HG02938 (cell line): ENCODE measurements around the gene CTSC.

Experiments
- ATAC-seq: cut with Tn5 transposase; IDR thresholded peaks from one replicate; pipeline ENCODE4 v1.9.1; 2021; ENCODE audit warnings: mild to moderate bottlenecking, moderate library complexity; ENCODE audit not compliant: unreplicated experiment

Gene CTSC

DNA sequence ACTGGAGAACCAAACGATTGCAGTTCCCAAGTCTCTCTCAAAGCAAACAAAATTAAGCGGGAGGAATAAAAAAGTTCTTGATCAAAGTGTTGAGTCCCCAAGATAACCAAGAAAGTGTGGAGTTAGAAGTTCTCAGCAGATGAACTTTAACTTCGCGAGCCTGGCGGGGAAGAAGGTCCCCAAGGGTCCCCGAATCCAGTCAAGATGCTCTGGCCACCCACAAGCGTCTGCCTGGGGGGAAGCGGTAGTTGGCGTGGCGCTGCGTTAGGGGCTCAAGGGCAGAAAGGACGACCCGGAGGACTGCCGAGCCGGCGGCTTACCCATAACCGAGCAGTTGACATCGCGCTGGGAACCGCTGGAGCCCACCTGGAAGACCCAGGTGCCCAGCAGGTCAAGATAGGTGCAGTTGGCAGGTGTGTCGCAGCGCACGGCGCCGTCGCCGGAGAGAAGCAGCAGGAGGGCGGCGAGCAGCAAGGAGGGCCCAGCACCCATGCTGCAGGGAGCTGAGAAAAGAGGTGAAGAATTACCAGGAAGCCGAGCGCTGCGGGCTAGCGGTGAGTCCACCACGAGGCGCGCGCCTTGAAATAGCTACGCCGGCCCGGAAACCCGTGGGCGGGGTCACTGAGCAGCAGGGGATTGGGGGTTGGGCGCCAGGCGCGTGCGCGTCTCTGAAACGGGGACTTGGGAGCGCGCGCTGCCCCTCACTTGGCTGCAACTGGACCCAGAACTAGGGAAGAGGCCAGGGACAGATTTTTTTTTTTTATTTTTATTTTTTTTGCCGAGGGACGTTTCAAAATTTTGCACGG, at the start of gene CTSC:
Gene CTSC, minus strand, starts transcription at position 556 of the 806 bp plus-strand sequence. Its CDS starts 64 bp downstream, at position 492.
- peak; percentile 85 for ATAC-seq

DNA sequence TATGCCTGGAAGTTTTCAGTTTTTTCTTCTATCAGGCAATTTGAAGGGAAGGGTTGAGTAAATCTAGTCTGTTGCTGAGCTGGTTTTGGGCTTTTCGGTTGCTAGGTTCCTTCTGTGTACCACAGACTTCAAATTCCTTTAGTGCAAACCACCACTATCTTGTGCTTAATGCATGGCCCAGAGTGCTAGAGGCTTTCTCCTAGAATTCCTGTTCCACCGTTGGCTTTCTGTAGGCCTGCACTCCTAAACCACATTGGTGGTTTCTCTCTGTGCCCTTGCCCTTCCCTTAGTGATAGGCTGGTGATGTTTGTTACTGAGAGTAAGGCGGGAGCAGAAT, 47.1 kb upstream of the CTSC start:
- no peak for ATAC-seq

DNA sequence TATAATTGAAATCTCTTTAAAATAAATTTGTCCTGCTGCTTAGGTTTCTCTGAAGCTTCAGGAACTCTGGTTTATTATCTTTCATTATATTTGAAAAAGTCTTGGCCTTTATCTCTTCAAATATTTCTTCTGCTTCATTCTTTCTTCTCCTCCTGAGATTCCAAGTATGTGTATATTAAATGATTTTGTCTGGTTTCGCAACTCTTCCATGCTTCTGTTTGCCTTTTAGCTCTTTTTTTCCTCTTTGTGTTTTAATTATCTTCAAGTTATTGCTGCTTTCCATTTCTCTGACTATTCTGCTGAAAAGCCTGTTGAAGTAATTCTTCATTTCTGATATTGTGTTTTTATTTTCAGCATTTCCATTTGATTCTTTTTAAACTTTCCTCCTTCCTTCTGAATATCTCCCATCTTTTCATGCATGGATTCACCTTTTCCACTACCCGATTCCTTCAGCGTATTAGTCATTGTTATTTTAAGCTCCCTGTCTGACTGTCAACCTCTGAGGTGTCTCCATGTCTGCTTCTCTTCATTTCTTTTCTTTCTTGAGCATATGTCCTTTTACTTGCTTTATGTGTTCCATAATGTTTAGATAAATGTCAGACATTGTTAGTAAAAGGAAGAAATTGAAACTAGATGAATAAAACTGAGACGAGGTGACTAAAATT, 46.6 kb upstream of the CTSC start:
- ATAC-seq = no peak

DNA sequence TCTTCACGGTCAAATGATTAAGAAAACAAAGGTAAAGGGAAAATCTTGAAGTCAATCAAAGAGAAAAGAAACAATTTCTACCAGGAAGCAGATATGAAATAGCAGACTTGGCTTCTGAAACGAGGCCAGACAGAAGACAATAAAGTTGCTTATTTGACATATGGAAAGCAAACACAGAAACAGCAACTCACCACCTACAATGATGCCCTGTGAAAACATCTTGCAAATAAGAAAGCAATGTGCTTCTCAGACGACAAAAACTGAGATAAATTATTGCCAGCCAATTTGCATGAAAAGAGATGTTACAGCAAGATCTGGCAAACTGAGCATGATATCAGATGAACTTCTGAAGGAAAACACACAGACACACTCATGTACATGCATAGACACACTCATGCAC, 45.9 kb upstream of the CTSC start:
- ATAC-seq = no peak

DNA sequence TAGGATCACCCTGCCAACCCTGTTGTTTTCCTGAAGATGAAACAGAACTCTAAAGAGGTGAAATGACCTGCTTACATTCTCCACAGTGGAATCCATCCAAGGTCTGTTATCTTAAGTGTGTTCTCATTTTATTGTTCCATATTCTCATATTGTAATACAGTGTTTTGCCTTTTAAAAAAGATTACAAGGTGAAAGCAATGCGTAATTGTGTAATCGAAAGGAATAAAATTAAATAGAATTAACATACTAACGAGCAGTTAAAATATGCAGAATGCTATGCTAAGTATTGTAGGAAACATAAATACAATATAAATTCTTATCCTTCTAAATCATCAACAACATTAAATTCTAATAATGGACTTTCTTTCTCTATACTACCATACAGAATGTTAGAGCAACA, 41.6 kb upstream of the CTSC start:
- ATAC-seq = no peak

DNA sequence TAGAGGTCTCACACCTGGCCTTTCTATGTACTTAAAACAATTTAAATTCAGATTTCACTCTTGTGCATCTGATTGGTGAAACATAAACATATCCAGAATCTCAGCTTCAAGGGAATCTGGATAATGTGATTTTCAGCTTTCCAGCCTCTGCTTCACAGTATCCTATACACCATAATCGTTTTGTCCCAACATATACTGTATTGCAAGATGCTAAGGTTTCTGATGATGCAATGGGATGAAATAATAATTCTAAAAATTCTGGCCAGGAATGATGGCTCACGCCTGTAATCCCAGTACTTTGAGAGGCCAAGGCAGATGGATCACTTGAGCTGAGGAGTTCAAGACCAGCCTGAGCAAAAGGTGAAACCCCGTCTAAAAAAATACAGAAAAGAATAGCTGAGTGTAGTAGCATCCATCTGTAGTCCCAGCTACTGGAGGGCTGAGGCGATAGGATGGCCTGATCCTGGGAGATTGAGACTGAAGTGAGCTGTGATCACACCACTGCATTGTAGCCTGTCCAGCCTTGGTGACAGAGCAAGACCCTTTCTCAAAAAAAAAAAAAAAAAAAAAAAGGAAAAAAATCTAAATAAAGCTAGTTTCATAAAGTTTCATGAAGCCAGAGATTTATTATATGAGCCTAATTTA, 41.0 kb upstream of the CTSC start:
- no peak for ATAC-seq

DNA sequence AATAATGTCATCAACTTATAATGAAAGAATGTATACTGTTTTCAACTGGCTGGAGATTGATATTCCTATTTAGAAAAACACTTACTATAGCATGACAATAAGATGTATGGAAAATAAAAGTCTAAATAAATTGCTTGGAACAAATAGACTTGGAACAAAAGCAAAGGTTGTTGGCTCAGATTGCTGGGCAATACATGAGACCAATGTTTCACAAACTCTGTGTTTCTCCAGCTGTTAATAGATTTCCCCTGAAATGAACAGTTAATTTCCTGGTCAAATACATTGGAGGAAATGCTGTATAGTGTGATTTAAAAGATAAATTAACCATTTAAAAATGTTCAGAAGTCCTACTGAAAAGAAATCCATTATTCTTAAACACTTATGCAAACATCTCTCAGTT, 40.1 kb upstream of the CTSC start:
- ATAC-seq = no peak

DNA sequence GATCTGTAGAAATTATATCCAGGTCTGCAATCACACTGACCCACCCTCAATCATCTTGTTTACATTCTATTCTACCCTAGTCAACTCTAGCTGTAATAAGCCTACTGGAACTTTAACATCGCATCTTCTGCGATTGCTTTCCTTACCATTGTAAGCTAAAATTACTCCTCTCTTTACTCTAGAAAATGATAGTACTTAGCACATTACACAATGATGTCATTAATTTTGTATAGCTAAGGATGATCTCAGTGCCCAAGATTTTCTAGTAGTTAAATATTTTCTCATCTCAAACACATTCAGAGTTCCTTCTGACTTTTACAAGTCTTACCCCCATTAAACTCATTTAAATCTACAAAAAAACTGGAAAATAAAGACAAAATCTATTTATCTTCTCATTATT, 39.6 kb upstream of the CTSC start:
- no peak for ATAC-seq

DNA sequence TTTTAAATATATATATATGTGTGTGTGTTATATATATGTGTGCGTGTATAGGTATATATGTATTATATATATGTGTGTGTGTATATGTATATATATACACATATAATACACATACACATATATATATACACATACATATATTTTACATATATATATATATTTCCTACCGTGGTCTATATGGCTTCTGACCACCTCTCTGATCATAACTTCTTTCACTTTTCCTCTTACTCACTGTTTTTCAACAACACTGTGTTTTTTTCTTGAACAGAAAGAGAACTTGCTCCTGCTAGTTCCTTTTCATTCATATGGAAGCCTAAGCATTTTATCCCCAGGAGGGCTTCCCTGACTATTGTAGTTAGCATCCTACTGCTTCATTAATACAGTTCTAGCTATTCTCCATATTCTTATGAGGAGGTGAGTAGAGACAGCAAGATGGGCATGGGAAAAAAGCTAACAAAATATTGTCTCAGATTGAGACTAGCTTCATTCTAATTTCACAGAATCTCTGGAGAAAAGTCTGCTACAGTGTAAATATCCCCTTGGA, 38.5 kb upstream of the CTSC start:
- ATAC-seq = no peak

DNA sequence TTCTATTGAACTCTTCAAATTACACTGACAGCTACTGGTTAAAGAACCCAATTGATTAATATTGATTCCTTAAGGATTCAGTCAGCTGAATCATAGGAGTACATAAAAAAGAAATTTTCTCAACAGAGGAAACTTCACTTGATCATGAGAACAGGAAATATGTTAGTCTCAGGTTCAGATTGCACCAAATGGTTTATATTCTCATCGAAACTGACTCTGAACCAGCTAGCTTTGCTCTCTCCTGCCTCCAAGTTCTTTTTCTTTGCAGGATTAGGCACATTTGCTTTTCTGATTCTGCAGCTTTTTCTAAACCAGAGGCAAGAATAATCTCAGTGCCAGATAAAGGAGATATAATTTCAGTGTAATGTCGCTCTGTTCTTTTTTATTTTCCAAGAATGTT, 33.2 kb upstream of the CTSC start:
- no peak for ATAC-seq

DNA sequence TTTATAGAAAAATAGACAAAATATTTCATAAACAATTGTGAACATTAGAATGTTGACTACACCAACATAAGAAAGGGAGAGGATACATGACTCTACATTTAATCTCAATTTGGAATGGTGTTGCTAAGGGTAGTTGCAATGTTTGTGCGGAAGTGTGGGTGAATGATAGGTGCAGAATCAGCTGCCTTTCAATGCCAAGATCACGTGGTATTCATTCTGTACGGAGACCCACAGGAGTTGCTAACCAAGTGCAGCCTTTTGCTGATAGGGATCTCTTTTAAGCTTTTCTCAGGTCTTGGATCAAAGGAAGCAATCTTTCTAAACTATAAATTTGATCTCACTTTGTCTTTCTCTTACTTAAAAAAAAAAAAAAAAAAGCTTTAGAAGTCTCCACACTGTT, 29.8 kb upstream of the CTSC start:
- no peak for ATAC-seq

DNA sequence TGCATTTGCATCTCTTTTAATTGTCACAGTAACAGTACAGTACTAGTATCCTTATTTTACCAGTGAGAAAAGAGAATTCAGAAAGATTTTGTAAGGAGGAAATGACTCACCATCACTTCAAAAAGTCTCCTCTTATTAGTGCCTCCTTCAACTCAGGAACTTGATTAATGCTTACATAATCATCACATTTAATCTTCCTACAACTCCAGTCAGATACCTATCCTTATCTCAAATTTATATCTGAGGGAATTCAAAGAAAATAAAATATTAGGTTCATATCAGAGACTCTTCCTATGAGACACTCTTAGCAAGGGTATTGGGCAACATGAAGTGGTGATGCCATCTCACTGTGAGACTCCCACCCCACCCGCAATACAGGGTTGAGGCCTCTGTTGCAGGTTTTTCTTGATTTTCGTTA, 26.1 kb upstream of the CTSC start:
- no peak for ATAC-seq

DNA sequence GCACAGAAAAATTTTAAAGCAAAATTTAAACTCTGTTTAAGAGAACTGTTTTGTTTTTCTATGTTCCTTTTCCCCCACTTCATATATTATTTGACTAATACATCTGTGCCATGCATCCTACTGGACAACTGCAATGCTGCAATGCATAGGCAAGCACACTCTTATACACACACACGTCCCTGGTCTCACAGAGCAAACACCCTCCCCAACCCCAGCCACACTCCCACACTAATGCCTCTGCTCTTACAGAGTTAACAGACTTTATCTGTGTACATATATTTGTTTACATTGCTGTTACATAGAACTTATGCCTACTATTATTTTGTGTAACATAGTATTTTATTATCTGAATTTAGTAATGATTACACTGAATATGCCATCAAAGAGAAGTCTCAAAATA, 25.5 kb upstream of the CTSC start:
- no peak for ATAC-seq

DNA sequence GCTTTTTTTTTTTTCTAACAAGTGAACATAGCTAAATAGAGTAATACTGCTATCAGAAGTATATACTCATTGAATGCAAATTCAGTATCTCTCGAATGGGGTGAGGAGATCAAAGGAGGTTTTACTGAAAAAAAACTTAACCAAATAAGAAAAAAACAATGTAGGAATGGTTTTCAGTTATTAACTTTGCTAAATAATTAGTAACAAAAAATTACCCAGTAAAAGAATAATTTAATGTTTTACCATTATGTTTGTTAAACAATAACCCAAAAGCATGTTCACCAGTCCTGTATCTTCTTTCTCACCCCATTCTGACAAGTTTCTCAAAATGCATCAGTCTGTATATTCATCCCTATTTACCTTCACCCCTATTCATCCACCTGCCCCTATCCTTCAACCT, 22.6 kb upstream of the CTSC start:
- ATAC-seq = no peak

DNA sequence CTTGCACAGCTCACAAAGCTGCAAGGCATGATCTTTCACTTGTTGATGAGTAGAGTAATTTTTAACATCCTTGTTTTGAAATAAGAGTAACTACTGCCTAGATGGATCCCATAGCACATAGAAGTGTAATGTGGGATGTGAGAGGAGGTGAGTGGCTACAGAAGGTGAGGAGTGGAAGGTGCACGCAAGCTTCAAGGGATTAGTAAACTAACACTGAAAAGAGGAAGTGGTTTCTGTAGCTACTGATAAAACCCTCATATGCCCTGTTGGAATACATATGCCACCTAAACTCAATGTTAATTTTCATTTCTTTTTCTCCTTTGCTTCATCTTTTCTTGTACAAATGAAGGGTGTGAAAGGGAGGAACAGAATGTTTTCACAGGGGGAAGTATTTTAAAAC, 22.0 kb upstream of the CTSC start:
- ATAC-seq = peak; percentile 75

DNA sequence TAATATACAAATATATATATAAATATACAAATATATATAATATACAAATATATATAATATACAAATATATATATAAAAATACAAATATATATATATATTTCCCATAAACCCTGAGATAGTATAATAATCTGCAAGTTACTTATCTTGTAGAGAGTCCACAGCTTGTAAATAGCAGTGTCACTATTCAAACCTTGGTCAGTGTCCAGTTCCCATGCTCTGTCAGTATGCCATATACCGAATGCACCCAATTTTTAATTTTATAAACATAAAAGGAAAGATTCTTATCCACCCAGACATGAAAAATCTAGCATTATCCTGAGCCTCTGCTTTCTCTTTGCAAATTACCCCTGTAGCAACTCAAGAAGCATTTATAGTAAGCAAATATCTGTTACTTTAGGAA, 21.6 kb upstream of the CTSC start:
- no peak for ATAC-seq

DNA sequence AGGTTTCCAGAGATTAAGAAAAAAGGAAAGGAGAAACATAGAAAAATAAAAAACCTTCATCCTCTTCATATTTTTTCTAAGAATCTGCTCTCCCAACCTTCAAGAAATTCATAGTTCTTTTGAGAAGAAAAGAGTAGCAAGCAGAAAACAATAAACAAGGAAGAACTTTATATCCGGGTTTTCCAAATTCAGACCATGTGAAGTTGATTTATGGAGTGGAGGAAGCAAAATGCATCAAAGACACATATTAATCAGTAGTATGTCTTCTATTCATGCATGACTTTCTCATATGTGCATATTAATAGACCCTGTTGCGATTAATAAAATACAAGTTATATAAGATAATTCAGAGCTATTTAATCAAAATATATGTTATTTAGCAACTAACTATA, 20.5 kb upstream of the CTSC start:
- ATAC-seq = no peak

DNA sequence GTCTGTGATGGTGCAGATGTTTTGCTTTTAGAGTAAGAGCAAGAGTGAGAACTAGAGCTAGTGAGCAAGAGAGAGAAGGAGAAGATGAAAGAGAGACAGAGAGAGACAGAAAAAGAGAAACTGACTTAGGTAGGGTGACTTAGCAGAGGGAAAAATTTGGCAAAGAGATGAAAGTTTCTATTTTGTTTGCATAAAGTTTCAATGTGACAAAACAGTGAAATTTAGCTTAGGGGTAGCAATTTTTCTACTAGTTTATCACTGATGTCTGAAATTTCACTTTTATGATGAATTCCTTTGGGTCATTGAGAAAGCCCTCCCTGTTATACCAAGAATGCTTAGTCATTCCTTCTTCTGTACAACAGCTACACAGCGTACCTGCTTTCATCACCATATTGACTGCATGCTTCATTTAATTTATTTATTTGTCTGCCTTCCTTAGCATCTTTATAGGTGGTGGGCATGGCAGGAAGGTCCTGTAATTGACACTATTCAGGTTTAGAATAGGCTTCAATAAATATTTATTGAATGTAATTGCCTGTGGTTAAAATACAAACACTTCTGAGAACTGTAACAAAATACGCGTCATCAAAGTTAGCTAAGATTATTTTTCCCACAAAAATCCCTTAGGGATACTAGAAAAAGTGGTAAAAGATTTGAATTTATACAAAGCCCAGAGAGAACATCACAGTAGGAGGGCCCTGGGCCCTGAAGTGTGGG, 19.9 kb upstream of the CTSC start:
- peak; percentile 47 for ATAC-seq

DNA sequence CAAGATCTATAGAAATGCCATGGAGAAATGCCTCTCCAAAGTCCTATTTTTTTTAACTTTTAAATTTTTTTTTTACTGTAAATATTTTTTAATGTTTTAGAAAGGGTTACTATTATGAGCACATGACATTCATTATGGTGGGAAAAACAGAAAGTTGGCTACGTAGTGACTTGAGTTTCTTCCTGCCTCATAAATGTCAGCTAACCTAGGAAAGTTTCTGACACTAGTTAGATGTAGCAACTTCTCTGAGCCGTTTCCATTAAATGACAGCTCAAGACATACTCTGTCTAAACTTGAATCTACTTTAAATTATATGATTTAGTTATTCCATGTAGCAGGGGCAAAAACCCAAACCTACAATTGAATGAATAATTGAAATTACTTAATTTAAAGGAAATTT, 18.4 kb upstream of the CTSC start:
- ATAC-seq = no peak

DNA sequence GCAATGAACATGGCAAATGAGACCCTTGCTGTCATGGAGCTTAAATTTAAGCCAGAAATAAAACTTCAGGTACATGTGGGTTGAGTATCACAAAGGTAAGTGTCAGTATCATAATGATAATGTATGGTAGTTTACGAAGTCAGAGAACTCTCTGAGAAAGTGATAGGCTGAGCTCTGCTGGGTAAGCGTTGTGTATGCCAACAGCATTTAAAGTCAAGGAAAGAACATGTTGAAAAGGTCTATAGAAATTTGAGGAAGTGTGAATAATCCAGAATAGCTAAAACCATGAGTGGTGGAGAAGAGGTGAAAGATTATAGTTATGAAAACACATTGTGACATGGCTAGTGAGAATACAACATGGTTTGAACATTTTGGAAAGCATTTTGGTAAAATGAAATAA, 17.4 kb upstream of the CTSC start:
- no peak for ATAC-seq

DNA sequence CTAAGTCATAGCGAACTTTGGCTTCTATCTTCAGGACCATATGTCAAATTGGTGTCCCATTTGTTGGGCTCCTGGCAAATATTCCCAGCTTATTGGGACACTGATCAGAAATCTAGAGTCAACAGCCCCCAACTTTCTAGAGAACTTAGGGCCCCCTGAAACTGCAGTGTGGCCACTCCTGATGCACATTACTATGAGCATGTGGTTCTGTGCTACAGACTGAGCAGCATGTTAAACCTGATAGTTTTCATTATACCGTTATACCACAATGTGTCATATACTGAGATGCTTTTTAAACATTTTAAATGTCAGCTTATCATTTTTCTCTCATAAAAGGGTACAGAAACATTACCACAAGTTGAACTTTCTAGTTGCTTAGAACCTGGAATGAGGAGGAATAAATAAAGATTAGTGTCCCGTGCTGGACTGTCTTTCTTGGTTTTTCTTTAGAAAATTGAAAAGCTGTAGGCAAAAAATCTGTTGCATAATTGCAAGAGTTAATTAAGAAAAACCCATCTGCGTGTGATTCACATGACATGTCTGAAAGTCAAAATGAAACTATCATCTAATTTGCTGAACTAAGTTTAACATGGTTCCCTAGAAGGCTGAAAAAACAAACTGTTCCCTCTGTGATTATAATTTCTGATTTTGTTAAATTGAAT, 16.4 kb upstream of the CTSC start:
- ATAC-seq = peak; percentile 42
